Activated CD4-positive, alpha-beta T cell treated with anti-CD3 and anti-CD28 coated beads, Interleukin-2, amount 10 ng/mL, durations not matched to agents 7 days and 5 days (primary cell): ENCODE data around the gene RAPGEF1. TPM values are rescaled to one million over a fixed set of nuclear protein-coding genes. Genes with fewer than 3 reads are reported as not detected.

Experiments used
- CTCF ChIA-PET: fragments of 350-600 bp; sonication (Branson Sonifier 250); formaldehyde crosslinking; loops from one replicate; lab custom pipeline; 2021; ENCODE audit warnings: antibody characterized with exemption; lab: Charles Lee
- POLR2A ChIA-PET: fragments of 350-600 bp; sonication (Branson Sonifier 250); formaldehyde crosslinking; loops from one replicate; lab custom pipeline; 2021; ENCODE audit warnings: antibody characterized with exemption; lab: Charles Lee
- DNase-seq: peaks from one replicate; pipeline ENCODE4 v3.0.0-alpha.2; 2020
- H3K27ac Mint-ChIP-seq: one replicate; pipeline ENCODE4 v1.8.0; 2021; ENCODE audit warnings: mild to moderate bottlenecking, moderate library complexity, mixed read lengths
- H3K27me3 Mint-ChIP-seq: one replicate; pipeline ENCODE4 v1.8.0; 2021; ENCODE audit warnings: mixed read lengths
- H3K36me3 Mint-ChIP-seq: one replicate; pipeline ENCODE4 v1.8.0; 2021; ENCODE audit warnings: low read depth, mixed read lengths
- H3K4me1 Mint-ChIP-seq: one replicate; pipeline ENCODE4 v1.8.0; 2021; ENCODE audit warnings: mixed read lengths
- H3K4me3 Mint-ChIP-seq: one replicate; pipeline ENCODE4 v1.8.0; 2021; ENCODE audit warnings: mild to moderate bottlenecking, moderate library complexity, mixed read lengths
- H3K9me3 Mint-ChIP-seq: one replicate; pipeline ENCODE4 v1.8.0; 2021; ENCODE audit warnings: mixed read lengths
- total RNA-seq, 2 experiments: library from RNA; stranded (reverse); gene quantifications; one replicate each; pipeline ENCODE4 v1.2.3, GENCODE V29; 2021

The RAPGEF1 gene
- total RNA-seq, 2 experiments from 2014 or later = 128 to 129 TPM

DNA sequence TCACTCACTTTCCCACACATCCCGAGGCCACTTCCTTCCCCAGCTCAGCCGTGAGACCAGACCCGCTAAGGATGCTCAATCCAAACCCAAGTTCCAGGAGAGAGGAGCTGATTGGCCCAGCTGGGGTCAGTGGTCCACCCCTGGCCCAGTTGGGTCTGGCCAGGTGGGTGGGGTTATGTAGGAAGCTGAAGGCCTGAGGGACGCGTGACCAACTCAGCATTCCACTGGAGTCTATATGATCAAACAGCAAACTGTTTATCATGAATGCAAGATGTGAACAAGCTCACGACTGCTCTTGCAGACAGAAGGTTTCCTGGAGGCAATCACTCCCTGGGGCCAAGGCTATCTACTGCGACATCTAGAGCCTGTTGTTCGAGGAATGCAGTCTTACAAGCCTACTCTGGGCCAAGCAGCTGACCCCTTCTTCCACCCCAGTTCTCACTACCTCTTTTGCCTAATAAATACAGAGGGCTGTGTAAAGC lies 4.9 kb upstream of the RAPGEF1 start:
- Mint-ChIP-seq H3K27me3 (no peaks in the 10 kb centered on the region), H3K4me3 (no peak overlapping the region), H3K27ac (peak overlapping the region; percentile 90), H3K9me3 (no peaks in the 10 kb centered on the region), H3K36me3 (no peaks in the 10 kb centered on the region), H3K4me1 (peaks cover 40% of the 10 kb centered on the region)
- CTCF ChIA-PET = interaction anchor here (1.1 to 7.2 kb wide), 7 partner anchors 9 to 372 kb away, joined by 3 to 62 read pairs (median 3); no protein-coding TSS in a partner anchor
- DNase-seq = no peak
- POLR2A ChIA-PET = no interaction called here

- H3K27me3 Mint-ChIP-seq = no peaks in the 10 kb centered on the region
Observed at GRCh38 chr9:131744171-131744719, 4.4 kb upstream of the RAPGEF1 start.

GRCh38 chr9:131743501-131743900 lies 3.6 kb upstream of the RAPGEF1 start:
- Mint-ChIP-seq H3K27ac (peak overlapping the region; percentile 90), H3K9me3 (no peaks in the 10 kb centered on the region), H3K4me1 (peaks cover 43% of the 10 kb centered on the region), H3K36me3 (peaks cover 6% of the 10 kb centered on the region), H3K4me3 (no peak overlapping the region), H3K27me3 (no peaks in the 10 kb centered on the region)
- ChIA-PET POLR2A (no interaction called here), CTCF (interaction anchor here (0.5 to 7.2 kb wide), 7 partner anchors 8 to 393 kb away, joined by 3 to 62 read pairs (median 3); no protein-coding TSS in a partner anchor)
- DNase-seq = no peak

More at GRCh38 chr9:131744171-131744719, 4.4 kb upstream of the RAPGEF1 start:
- Mint-ChIP-seq H3K27ac (peak overlapping the region; percentile 90), H3K4me3 (peak overlapping the region; percentile 37), H3K9me3 (no peaks in the 10 kb centered on the region), H3K4me1 (peaks cover 40% of the 10 kb centered on the region), H3K36me3 (peaks cover under 1% of the 10 kb centered on the region)
- ChIA-PET CTCF (interaction anchor here (0.9 to 7.2 kb wide), 8 partner anchors 9 to 371 kb away, joined by 3 to 62 read pairs (median 3); no protein-coding TSS in a partner anchor), POLR2A (no interaction called here)
- peak; percentile 43 for DNase-seq

GRCh38 chr9:131743096-131743495 lies 3.2 kb upstream of the RAPGEF1 start:
- Mint-ChIP-seq H3K36me3 (peaks cover 6% of the 10 kb centered on the region), H3K9me3 (no peaks in the 10 kb centered on the region), H3K27ac (peak overlapping the region; percentile 33), H3K4me3 (no peak overlapping the region), H3K4me1 (peaks cover 41% of the 10 kb centered on the region), H3K27me3 (no peaks in the 10 kb centered on the region)
- CTCF ChIA-PET = interaction anchor here (0.6 to 7.2 kb wide), 5 partner anchors 80 to 558 kb away, joined by 3 to 62 read pairs (median 3); no protein-coding TSS in a partner anchor
- POLR2A ChIA-PET = no interaction called here
- DNase-seq = no peak

DNA sequence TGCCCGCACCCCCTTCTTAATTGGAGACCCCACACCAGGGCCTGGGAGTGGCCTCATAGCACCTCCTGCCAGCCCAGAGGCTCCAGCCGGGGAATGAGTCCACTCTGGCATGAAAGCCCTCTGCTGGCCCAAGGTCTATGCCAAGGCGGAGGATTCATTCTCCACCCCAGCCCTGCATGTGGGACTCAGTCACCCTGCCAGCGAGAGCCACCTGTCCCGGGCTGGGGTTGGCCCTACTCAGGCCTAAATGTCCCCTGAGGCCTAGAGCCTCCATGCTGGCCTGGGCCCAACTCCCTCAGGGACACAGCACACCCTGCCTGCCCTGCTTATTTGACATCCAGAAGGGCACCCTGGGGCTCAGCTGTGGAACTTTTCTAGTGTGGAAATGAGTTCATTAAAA lies 1.0 kb upstream of the RAPGEF1 start:
- Mint-ChIP-seq H3K4me1 (peaks cover 54% of the 10 kb centered on the region), H3K4me3 (peak overlapping the region; percentile 71), H3K27ac (no peak overlapping the region), H3K27me3 (no peaks in the 10 kb centered on the region), H3K9me3 (no peaks in the 10 kb centered on the region), H3K36me3 (peaks cover 20% of the 10 kb centered on the region)
- DNase-seq = no peak
- POLR2A ChIA-PET = no interaction called here
- CTCF ChIA-PET = interaction anchor here (0.6 to 7.2 kb wide), 43 partner anchors 8 to 391 kb away, joined by 3 to 62 read pairs (median 5); partner anchors contain the start of gene POMT1

GRCh38 chr9:131739133-131739958 lies 530 bp downstream of the RAPGEF1 start:
- H3K36me3 Mint-ChIP-seq = peaks cover 33% of the 10 kb centered on the region
- peak; percentile 42 for DNase-seq
- H3K27me3 Mint-ChIP-seq = no peaks in the 10 kb centered on the region
- H3K27ac Mint-ChIP-seq = peak overlapping the region; percentile 85
- POLR2A ChIA-PET = interaction anchor here (0.6 to 1.2 kb wide), 3 partner anchors 62 to 154 kb away, joined by 3 to 14 read pairs (median 3); no protein-coding TSS in a partner anchor
- peaks cover 61% of the 10 kb centered on the region for H3K4me1 Mint-ChIP-seq
- CTCF ChIA-PET = interaction anchor here (0.6 to 7.2 kb wide), 31 partner anchors 9 to 596 kb away, joined by 3 to 62 read pairs (median 4); partner anchors contain the start of gene POMT1
- H3K4me3 Mint-ChIP-seq = peak overlapping the region; percentile 84
- no peaks in the 10 kb centered on the region for H3K9me3 Mint-ChIP-seq

- H3K27me3 Mint-ChIP-seq = no peaks in the 10 kb centered on the region
- peak overlapping the region; percentile 85 for H3K27ac Mint-ChIP-seq
- ChIA-PET CTCF (interaction anchor here (0.6 to 7.2 kb wide), 23 partner anchors 8 to 596 kb away, joined by 3 to 62 read pairs (median 4); no protein-coding TSS in a partner anchor), POLR2A (interaction anchor here (0.6 to 1.2 kb wide), 2 partner anchors 61 to 63 kb away, joined by 3 to 14 read pairs; no protein-coding TSS in a partner anchor)
- H3K36me3 Mint-ChIP-seq = peaks cover 36% of the 10 kb centered on the region
- peak overlapping the region; percentile 84 for H3K4me3 Mint-ChIP-seq
- peak; percentile 40 for DNase-seq
- H3K9me3 Mint-ChIP-seq = no peaks in the 10 kb centered on the region
- peaks cover 61% of the 10 kb centered on the region for H3K4me1 Mint-ChIP-seq
Observed at GRCh38 chr9:131738293-131739132, 1.4 kb downstream of the RAPGEF1 start.

- Mint-ChIP-seq H3K27me3 (no peaks in the 10 kb centered on the region), H3K36me3 (peaks cover 36% of the 10 kb centered on the region), H3K9me3 (no peaks in the 10 kb centered on the region), H3K4me1 (peaks cover 60% of the 10 kb centered on the region), H3K27ac (peak overlapping the region; percentile 98), H3K4me3 (peak overlapping the region; percentile 71)
- ChIA-PET POLR2A (no interaction called here), CTCF (interaction anchor here (1.0 to 2.3 kb wide), 5 partner anchors 8 to 146 kb away, joined by 3 to 10 read pairs (median 5); no protein-coding TSS in a partner anchor)
- no peak for DNase-seq
Observed at GRCh38 chr9:131737426-131737825, 2.5 kb downstream of the RAPGEF1 start.

DNA sequence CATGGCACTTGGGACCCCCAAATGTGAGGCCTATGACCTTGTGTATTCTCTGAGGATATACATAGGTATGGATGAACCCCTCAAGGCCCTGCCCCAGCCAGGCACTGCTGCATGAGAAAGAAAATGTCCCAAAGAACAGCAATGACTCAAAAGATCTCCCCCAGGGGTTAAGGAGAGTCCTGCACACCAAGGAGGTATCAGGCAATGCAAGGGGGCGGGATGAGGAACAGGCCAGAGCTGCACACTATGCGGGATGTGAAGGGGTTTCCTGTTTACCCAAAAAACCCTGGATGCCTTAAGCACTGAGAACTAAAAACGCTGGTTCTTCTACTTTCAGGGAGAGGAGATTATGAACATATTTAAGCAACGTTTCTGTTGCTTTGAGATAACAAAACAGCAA lies 3.4 kb downstream of the RAPGEF1 start:
- Mint-ChIP-seq H3K27ac (peak overlapping the region; percentile 98), H3K4me1 (peaks cover 70% of the 10 kb centered on the region), H3K4me3 (peak overlapping the region; percentile 71), H3K27me3 (no peaks in the 10 kb centered on the region), H3K36me3 (peaks cover 39% of the 10 kb centered on the region), H3K9me3 (no peaks in the 10 kb centered on the region)
- ChIA-PET CTCF (interaction anchor here (1.0 to 1.6 kb wide), 8 partner anchors 8 to 145 kb away, joined by 3 to 6 read pairs (median 3); no protein-coding TSS in a partner anchor), POLR2A (no interaction called here)
- DNase-seq = peak; percentile 17

- H3K4me3 Mint-ChIP-seq = peak overlapping the region; percentile 75
- H3K27ac Mint-ChIP-seq = peak overlapping the region; percentile 98
- no peaks in the 10 kb centered on the region for H3K9me3 Mint-ChIP-seq
- peaks cover 40% of the 10 kb centered on the region for H3K36me3 Mint-ChIP-seq
- ChIA-PET POLR2A (interaction anchor here (0.5 kb wide), 1 partner anchor 669 kb away, joined by 6 read pairs; no protein-coding TSS in a partner anchor), CTCF (interaction anchor here (1.0 to 1.2 kb wide), 4 partner anchors 8 to 141 kb away, joined by 3 read pairs; no protein-coding TSS in a partner anchor)
- H3K4me1 Mint-ChIP-seq = peaks cover 77% of the 10 kb centered on the region
- no peak for DNase-seq
- no peaks in the 10 kb centered on the region for H3K27me3 Mint-ChIP-seq
Observed at GRCh38 chr9:131735238-131736128, 4.4 kb downstream of the RAPGEF1 start.

DNA sequence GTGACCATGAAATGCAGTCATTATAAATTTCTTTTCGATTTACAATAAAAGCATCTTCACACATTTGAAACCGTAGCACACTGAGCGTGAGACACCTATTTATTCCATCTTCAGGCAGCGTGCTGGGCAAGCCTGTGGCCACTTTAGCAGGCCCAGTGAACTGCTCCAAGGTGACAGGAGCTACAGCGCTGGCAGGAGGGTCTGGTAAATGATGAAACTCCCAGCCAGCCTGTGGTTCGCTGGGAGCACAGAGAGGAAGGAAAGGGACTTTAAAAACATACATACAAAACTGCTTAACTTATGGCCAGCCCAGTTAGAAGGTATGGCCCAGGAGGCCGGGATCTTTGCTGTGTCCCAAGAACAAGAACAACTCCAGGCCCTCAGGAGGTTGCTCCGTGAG lies 5.1 kb downstream of the RAPGEF1 start:
- peak overlapping the region; percentile 75 for H3K4me3 Mint-ChIP-seq
- H3K27ac Mint-ChIP-seq = peak overlapping the region; percentile 98
- H3K9me3 Mint-ChIP-seq = no peaks in the 10 kb centered on the region
- DNase-seq = no peak
- no peaks in the 10 kb centered on the region for H3K27me3 Mint-ChIP-seq
- ChIA-PET POLR2A (no interaction called here), CTCF (interaction anchor here (1.4 to 2.4 kb wide), 2 partner anchors 15 to 231 kb away, joined by 3 to 9 read pairs; partner anchors contain the start of gene POMT1)
- H3K4me1 Mint-ChIP-seq = peaks cover 77% of the 10 kb centered on the region
- peaks cover 41% of the 10 kb centered on the region for H3K36me3 Mint-ChIP-seq
